Measurements from ENCODE around the gene RDH14. TPM values are rescaled to one million over a fixed set of nuclear protein-coding genes. Genes with fewer than 3 reads are reported as not detected.

RDH14 gene
- polyA plus RNA-seq, 2 of the 4 experiments (the other 2 are of a cell fraction): 37.0 to 44.5 TPM

- TF ChIP-seq POLR2A (IDR thresholded peaks at IDR 0.05; ENCODE audit: low read length): no peak
- no peak for TF ChIP-seq MAZ (IDR thresholded peaks at IDR 0.05; ENCODE audit: borderline replicate concordance, low read depth, low read length)
- no peak for TF ChIP-seq MYC (IDR thresholded peaks at IDR 0.05; ENCODE audit: borderline replicate concordance, low read length)
- no peak for TF ChIP-seq HOXB13 (CRISPR knock-in tag; IDR thresholded peaks at IDR 0.05; ENCODE audit: low read depth)
- TF ChIP-seq CBX8 (IDR thresholded peaks at IDR 0.05): no peak
- no peak for TF ChIP-seq CBX2 (IDR thresholded peaks at IDR 0.05; ENCODE audit: borderline replicate concordance, low read depth)
- no peak for TF ChIP-seq CTCF (IDR thresholded peaks at IDR 0.05)
- TF ChIP-seq SREBF2 (IDR thresholded peaks at IDR 0.05): no peak
- TF ChIP-seq HMGXB4 (CRISPR knock-in tag; IDR thresholded peaks at IDR 0.05; ENCODE audit: borderline replicate concordance): no peak
- no peak for TF ChIP-seq MAX (IDR thresholded peaks at IDR 0.05)
- no peak for TF ChIP-seq ESRRA (IDR thresholded peaks at IDR 0.05; ENCODE audit: borderline replicate concordance, low read length)
- TF ChIP-seq HEYL (CRISPR knock-in tag; IDR thresholded peaks at IDR 0.05): no peak
- no peak for TF ChIP-seq NFE2L2 (conservative IDR thresholded peaks at IDR 0.05; ENCODE audit: low read length)
- TF ChIP-seq HDAC2 (IDR thresholded peaks at IDR 0.05): no peak
- no peak for TF ChIP-seq TP53 (CRISPR knock-in tag; IDR thresholded peaks at IDR 0.05)
- TF ChIP-seq ATOH8 (CRISPR knock-in tag; IDR thresholded peaks at IDR 0.05; ENCODE audit: low read depth): no peak
- no peak for TF ChIP-seq RARB (CRISPR knock-in tag; IDR thresholded peaks at IDR 0.05)
- TF ChIP-seq ZC3H11A (IDR thresholded peaks at IDR 0.05): no peak
- TF ChIP-seq ZFP36 (IDR thresholded peaks at IDR 0.05; ENCODE audit: borderline replicate concordance, partially characterized antibody): no peak
- no peak overlapping the region for H3K4me2 ChIP-seq
- ChIA-PET POLR2A (no interaction called here), CTCF (no interaction called here)
- DNase-seq (ENCODE audit: low read depth in 1 of 2, low spot score in 1 of 2): no peak
- no peak for FAIRE-seq
- 3% methylated on average over 1 of the region's 1 CpG for WGBS (ENCODE audit: missing lambda C conversion rate)
- H3K9me3 ChIP-seq: no peaks in the 10 kb centered on the region
- no peaks in the 10 kb centered on the region for H3K4me1 ChIP-seq
- no peak overlapping the region for H3K27ac ChIP-seq
- no peak overlapping the region for H3K4me3 ChIP-seq
- no peak for ATAC-seq
Observed at GRCh38 chr2:18588049-18588448, 27.6 kb upstream of the RDH14 start.

GRCh38 chr2:18585526-18585925 is 25.1 kb upstream of the RDH14 start:
- CTCF ChIA-PET: no interaction called here
- no peak overlapping the region for H3K4me2 ChIP-seq
- no peak for FAIRE-seq
- POLR2A ChIA-PET: no interaction called here
- no peak overlapping the region for H3K27ac ChIP-seq
- no peaks in the 10 kb centered on the region for H3K9me3 ChIP-seq
- no peak for ATAC-seq
- DNase-seq (ENCODE audit: low read depth in 1 of 2, low spot score in 1 of 2): no peak
- WGBS (ENCODE audit: missing lambda C conversion rate): 50% methylated on average over 3 of the region's 3 CpGs
- no peak overlapping the region for H3K4me3 ChIP-seq
- TF ChIP-seq PHF8 (IDR thresholded peaks at IDR 0.05; ENCODE audit: borderline replicate concordance, low read depth) (no peak), E2F6 (IDR thresholded peaks at IDR 0.05; ENCODE audit: borderline replicate concordance, low read depth) (no peak)
- H3K4me1 ChIP-seq: no peaks in the 10 kb centered on the region

- TF ChIP-seq RARB (CRISPR knock-in tag; IDR thresholded peaks at IDR 0.05) (no peak), CHD2 (IDR thresholded peaks at IDR 0.05; ENCODE audit: low read length, partially characterized antibody) (no peak), REST (IDR thresholded peaks at IDR 0.05) (no peak), USF2 (IDR thresholded peaks at IDR 0.05) (no peak)
- ATAC-seq (no peak), DNase-seq (ENCODE audit: low read depth in 1 of 2, low spot score in 1 of 2) (no peak), FAIRE-seq (no peak)
- 86% methylated on average over 31 of the region's 32 CpGs for WGBS (ENCODE audit: missing lambda C conversion rate)
- ChIA-PET POLR2A (no interaction called here), CTCF (no interaction called here)
- Histone ChIP-seq H3K4me1 (no peaks in the 10 kb centered on the region), H3K4me3 (no peak overlapping the region), H3K27ac (no peak overlapping the region), H3K4me2 (no peak overlapping the region), H3K9me3 (0 out of 3 replicates have a peak, but pooled peaks cover 4% of the 10 kb centered on the region)
Observed at GRCh38 chr2:18584608-18584954, 24.1 kb upstream of the RDH14 start.

All from A549 (cell line).